H9 (cell line): ENCODE measurements around the gene RAX2. TPM values are rescaled to one million over a fixed set of nuclear protein-coding genes. Genes with fewer than 3 reads are reported as not detected.

Source experiments
- DNase-seq: peaks from one replicate; pipeline ENCODE4 v3.0.0-alpha.2; 2017
- H2AFZ ChIP-seq: one replicate; pipeline ENCODE4 v1.6.1; 2013; ENCODE audit warnings: mild to moderate bottlenecking, low read length, control low read depth, moderate library complexity
- H2AK5ac ChIP-seq: 2 replicates; pipeline ENCODE4 v1.6.1; 2013; ENCODE audit warnings: low read length, control low read depth, mixed read lengths; ENCODE audit not compliant: insufficient read length
- H2BK120ac ChIP-seq: one replicate; pipeline ENCODE4 v1.6.1; 2013; ENCODE audit warnings: low read depth, mild to moderate bottlenecking, low read length, control low read depth, inconsistent platforms; ENCODE audit not compliant: poor library complexity, severe bottlenecking
- H2BK12ac ChIP-seq: 2 replicates; pipeline ENCODE4 v1.6.1; 2013; ENCODE audit warnings: low read length, control low read depth, mixed read lengths, low read depth; ENCODE audit not compliant: insufficient read length
- H2BK15ac ChIP-seq: 2 replicates; pipeline ENCODE4 v1.6.1; 2013; ENCODE audit warnings: low read depth, low read length, control low read depth
- H2BK20ac ChIP-seq: one replicate; pipeline ENCODE4 v1.6.1; 2013; ENCODE audit warnings: low read depth, mild to moderate bottlenecking, low read length, control low read depth, inconsistent platforms; ENCODE audit not compliant: poor library complexity, severe bottlenecking
- H2BK5ac ChIP-seq: 2 replicates; pipeline ENCODE4 v1.6.1; 2013; ENCODE audit warnings: low read length, control low read depth, mixed read lengths; ENCODE audit not compliant: insufficient read length
- H3K14ac ChIP-seq: 2 replicates; pipeline ENCODE4 v1.6.1; 2013; ENCODE audit warnings: low read length, control low read depth; ENCODE audit not compliant: insufficient read depth
- H3K18ac ChIP-seq: 2 replicates; pipeline ENCODE4 v1.6.1; 2013; ENCODE audit warnings: low read depth, mild to moderate bottlenecking, mixed read lengths, low read length, control low read depth; ENCODE audit not compliant: insufficient read length
- H3K23ac ChIP-seq: 2 replicates; pipeline ENCODE4 v1.6.1; 2013; ENCODE audit warnings: low read length, control low read depth, mixed read lengths, low read depth; ENCODE audit not compliant: insufficient read length
- H3K23me2 ChIP-seq: 2 replicates; pipeline ENCODE4 v1.6.1; 2013; ENCODE audit warnings: low read depth, mild to moderate bottlenecking, mixed read lengths, low read length, control low read depth; ENCODE audit not compliant: insufficient read length, poor library complexity, severe bottlenecking
- H3K27ac ChIP-seq: 2 replicates; pipeline ENCODE4 v1.5.1; 2013; ENCODE audit warnings: low read length, control low read depth, mixed read lengths, low read depth; ENCODE audit not compliant: insufficient read length
- H3K27me3 ChIP-seq: 2 replicates; pipeline ENCODE4 v1.6.1; 2013; ENCODE audit warnings: low read length, control low read depth, inconsistent platforms; ENCODE audit not compliant: insufficient read depth
- H3K4ac ChIP-seq: 2 replicates; pipeline ENCODE4 v1.6.1; 2013; ENCODE audit warnings: low read depth, mild to moderate bottlenecking, control low read depth, inconsistent platforms, low read length, moderate library complexity
- H3K4me1 ChIP-seq: 2 replicates; pipeline ENCODE4 v1.6.1; 2013; ENCODE audit warnings: low read length, control low read depth, inconsistent platforms; ENCODE audit not compliant: insufficient read depth
- H3K4me2 ChIP-seq: 2 replicates; pipeline ENCODE4 v1.6.1; 2013; ENCODE audit warnings: low read length, control low read depth, mixed read lengths; ENCODE audit not compliant: insufficient read length, insufficient read depth
- H3K56ac ChIP-seq: 2 replicates; pipeline ENCODE4 v1.6.1; 2013; ENCODE audit warnings: low read depth, mild to moderate bottlenecking, mixed read lengths, low read length, control low read depth; ENCODE audit not compliant: insufficient read length
- H3K79me1 ChIP-seq: 2 replicates; pipeline ENCODE4 v1.6.1; 2013; ENCODE audit warnings: low read depth, mild to moderate bottlenecking, moderate library complexity, low read length, control low read depth, inconsistent platforms; ENCODE audit not compliant: insufficient read depth, poor library complexity, severe bottlenecking
- H3K79me2 ChIP-seq: 2 replicates; pipeline ENCODE4 v1.6.1; 2013; ENCODE audit warnings: low read length, control low read depth, inconsistent platforms; ENCODE audit not compliant: insufficient read depth
- H3K9ac ChIP-seq: 2 replicates; pipeline ENCODE4 v1.6.1; 2013; ENCODE audit warnings: low read length, control low read depth, mixed read lengths; ENCODE audit not compliant: insufficient read length; ENCODE audit errors: extremely low read depth
- H3K9me3 ChIP-seq: one replicate; pipeline ENCODE4 v1.6.1; 2013; ENCODE audit warnings: low read depth, low read length, inconsistent platforms; ENCODE audit not compliant: control insufficient read depth
- H3T11ph ChIP-seq: one replicate; pipeline ENCODE4 v1.6.1; 2013; ENCODE audit warnings: mild to moderate bottlenecking, low read length, control low read depth, inconsistent platforms
- H4K20me1 ChIP-seq: one replicate; pipeline ENCODE4 v1.6.1; 2013; ENCODE audit not compliant: control insufficient read depth, insufficient read length, insufficient read depth
- H4K5ac ChIP-seq: 2 replicates; pipeline ENCODE4 v1.6.1; 2013; ENCODE audit warnings: low read depth, mild to moderate bottlenecking, mixed read lengths, low read length, control low read depth; ENCODE audit not compliant: insufficient read length
- H4K8ac ChIP-seq: replicated peaks from 2 replicates; pipeline ENCODE4 v1.6.1; 2013; ENCODE audit warnings: low read length, control low read depth, mixed read lengths, low read depth; ENCODE audit not compliant: insufficient read length
- H4K91ac ChIP-seq: 2 replicates; pipeline ENCODE4 v1.6.1; 2013; ENCODE audit warnings: low read depth, mild to moderate bottlenecking, moderate library complexity, mixed read lengths, low read length, control low read depth; ENCODE audit not compliant: insufficient read length
- H3K27ac Mint-ChIP-seq, 3 experiments: 2 replicates in 2 of 3; 3 replicates in 1 of 3; pipeline ENCODE4 v1.8.0; 2020 to 2021; ENCODE audit warnings: mixed read lengths in 3 of 3, mild to moderate bottlenecking in 1 of 3, moderate library complexity in 1 of 3
- H3K27me3 Mint-ChIP-seq: 2 replicates; pipeline ENCODE4 v1.8.0; 2021; ENCODE audit warnings: low read depth, mild to moderate bottlenecking, moderate library complexity, mixed read lengths
- H3K36me3 Mint-ChIP-seq, 3 experiments: 2 replicates in 2 of 3; 3 replicates in 1 of 3; pipeline ENCODE4 v1.8.0; 2020 to 2021; ENCODE audit warnings: low read depth in 3 of 3, mixed read lengths in 3 of 3; ENCODE audit not compliant: insufficient read depth in 1 of 3
- H3K4me1 Mint-ChIP-seq, 2 experiments: 2 replicates each; pipeline ENCODE4 v1.8.0; 2020; ENCODE audit warnings: mixed read lengths in 2 of 2
- H3K4me3 Mint-ChIP-seq, 2 experiments: 2 replicates in 1 of 2; 3 replicates in 1 of 2; pipeline ENCODE4 v1.8.0; 2020 to 2021; ENCODE audit warnings: mild to moderate bottlenecking in 2 of 2, mixed read lengths in 2 of 2, moderate library complexity in 1 of 2
- H3K9me3 Mint-ChIP-seq, 2 experiments: 2 replicates in 1 of 2; 3 replicates in 1 of 2; pipeline ENCODE4 v1.8.0; 2020; ENCODE audit warnings: mild to moderate bottlenecking in 2 of 2, mixed read lengths in 2 of 2, moderate library complexity in 1 of 2
- WGBS: extraction: QIAGEN DNeasy Blood & Tissue Kit; methylation state at CpG from one replicate; pipeline ENCODE4 v1.1.7; 2013; ENCODE audit warnings: missing lambda C conversion rate, low lambda C conversion rate, mixed read lengths; ENCODE audit not compliant: insufficient read length; ENCODE audit errors: extremely low coverage; 5-methylcytosine and 5-hydroxymethylcytosine counted together
- total RNA-seq: library from RNA; stranded (reverse); gene quantifications from 2 replicates; pipeline ENCODE4 v1.2.1, GENCODE V29; 2021
- TF ChIP-seq, protein P1 (sequence below): fragments of 200-600 bp; sonication (generic); conservative IDR thresholded peaks from 3 replicates; pipeline ENCODE4 v1.8.0; 2021; ENCODE audit warnings: antibody characterized with exemption, mild to moderate bottlenecking

Gene RAX2
- total RNA-seq, 1 experiment from 2014 or later, result not detected

DNA sequence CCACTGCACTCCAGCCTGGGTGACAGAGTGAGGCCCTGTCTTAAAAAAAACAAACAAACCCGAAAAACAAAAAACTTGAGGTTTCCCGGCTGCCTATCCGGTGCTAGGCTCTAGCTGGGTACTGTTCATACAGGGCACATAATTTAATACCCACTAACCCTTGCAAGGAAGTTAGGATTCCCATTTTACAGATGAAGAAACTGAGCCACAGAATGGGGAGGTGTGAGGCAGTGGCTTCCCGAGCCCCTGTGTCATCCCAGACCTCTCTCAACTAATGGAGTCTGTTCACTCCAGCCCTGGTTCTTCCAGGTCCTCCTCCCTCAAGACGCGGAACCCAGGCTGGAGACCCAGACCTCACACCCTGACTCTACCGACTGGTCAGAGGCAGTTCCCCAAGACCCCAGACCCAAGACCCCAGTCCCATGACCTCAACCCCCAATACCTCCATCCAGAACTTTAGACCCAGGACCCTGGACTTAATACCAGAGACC is 11.1 kb downstream of the RAX2 start:
- H3K4me1 ChIP-seq, result no peaks in the 10 kb centered on the region
- Mint-ChIP-seq H3K9me3 (no peaks in the 10 kb centered on the region; a peak in 1 of 5 replicates), H3K36me3 (peaks cover 3 to 14% (median 12%) of the 10 kb centered on the region in 3 experiments; a peak in 4 of 7 replicates)

More for the DNA sequence above, 11.1 kb downstream of the RAX2 start:
- Histone ChIP-seq H3K4me2 (peak overlapping the region; percentile 81), H3K27me3 (no peaks in the 10 kb centered on the region), H2AK5ac (no peak overlapping the region), H4K91ac (no peak overlapping the region), H4K5ac (no peak overlapping the region), H3K23ac (no peak overlapping the region), H4K20me1 (no peaks in the 10 kb centered on the region), H2BK20ac (no peak overlapping the region), H3K56ac (no peak overlapping the region), H3K14ac (peak overlapping the region; percentile 87; the same call in 1 of the 2 replicates), H3K4ac (no peak overlapping the region), H2BK120ac (no peak overlapping the region), H3K23me2 (peaks cover 4% of the 10 kb centered on the region), H3K79me2 (no peaks in the 10 kb centered on the region), H2BK12ac (no peak overlapping the region), H3T11ph (no peak overlapping the region), H3K27ac (no peak overlapping the region), H2BK5ac (no peak overlapping the region), H3K9me3 (no peaks in the 10 kb centered on the region), H3K9ac (peak overlapping the region; percentile 79), H4K8ac (no peak overlapping the region), H3K79me1 (peaks cover 5% of the 10 kb centered on the region), H2BK15ac (no peak overlapping the region), H2AFZ (no peak overlapping the region), H3K18ac (peak overlapping the region; percentile 14)
- DNase-seq, result no peak
- H3K27me3 Mint-ChIP-seq, result no peaks in the 10 kb centered on the region
- peak overlapping the region; percentile 53 to 85 (median 55); a peak in 5 of 7 replicates for H3K27ac Mint-ChIP-seq
- no CpG with 5 or more reads among the region's 7 CpGs for WGBS
- H3K4me3 Mint-ChIP-seq, result peak overlapping the region; percentile 92 to 96
- TF ChIP-seq, protein P1, sequence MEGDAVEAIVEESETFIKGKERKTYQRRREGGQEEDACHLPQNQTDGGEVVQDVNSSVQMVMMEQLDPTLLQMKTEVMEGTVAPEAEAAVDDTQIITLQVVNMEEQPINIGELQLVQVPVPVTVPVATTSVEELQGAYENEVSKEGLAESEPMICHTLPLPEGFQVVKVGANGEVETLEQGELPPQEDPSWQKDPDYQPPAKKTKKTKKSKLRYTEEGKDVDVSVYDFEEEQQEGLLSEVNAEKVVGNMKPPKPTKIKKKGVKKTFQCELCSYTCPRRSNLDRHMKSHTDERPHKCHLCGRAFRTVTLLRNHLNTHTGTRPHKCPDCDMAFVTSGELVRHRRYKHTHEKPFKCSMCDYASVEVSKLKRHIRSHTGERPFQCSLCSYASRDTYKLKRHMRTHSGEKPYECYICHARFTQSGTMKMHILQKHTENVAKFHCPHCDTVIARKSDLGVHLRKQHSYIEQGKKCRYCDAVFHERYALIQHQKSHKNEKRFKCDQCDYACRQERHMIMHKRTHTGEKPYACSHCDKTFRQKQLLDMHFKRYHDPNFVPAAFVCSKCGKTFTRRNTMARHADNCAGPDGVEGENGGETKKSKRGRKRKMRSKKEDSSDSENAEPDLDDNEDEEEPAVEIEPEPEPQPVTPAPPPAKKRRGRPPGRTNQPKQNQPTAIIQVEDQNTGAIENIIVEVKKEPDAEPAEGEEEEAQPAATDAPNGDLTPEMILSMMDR, result no peak
- H3K4me1 Mint-ChIP-seq, result peaks cover 4 to 14% of the 10 kb centered on the region in 2 experiments; a peak in 3 of 4 replicates
